PC-9 (cell line): ENCODE data around the gene BRSK2. TPM values are rescaled to one million over a fixed set of nuclear protein-coding genes. Genes with fewer than 3 reads are reported as not detected.

Source experiments
- BruUV-seq: library from RNA; stranded (reverse); fragments of 400-500 nt; replicated peaks from 2 replicates; lab custom pipeline; 2021; lab: Mats Ljungman, UMichigan
- CTCF ChIA-PET: fragments of 300-600 bp; sonication (Branson Sonifier 250); formaldehyde crosslinking; loops from one replicate; lab custom pipeline; 2022; ENCODE audit warnings: antibody characterized with exemption; lab: Charles Lee
- POLR2A ChIA-PET: fragments of 300-600 bp; sonication (Branson Sonifier 250); formaldehyde crosslinking; loops from one replicate; lab custom pipeline; 2022; ENCODE audit warnings: antibody characterized with exemption; ENCODE audit not compliant: unreplicated experiment; lab: Charles Lee
- DNase-seq, 2 experiments: peaks; one replicate each; pipeline versions ENCODE4 v3.0.0 to v3.0.0-alpha.2; 2015 to 2022; ENCODE audit warnings: mixed read lengths in 1 of 2
- H2AFZ ChIP-seq: fragments of 200-600 bp; sonication (generic); 2 replicates; pipeline ENCODE4 v1.8.1; 2017; ENCODE audit warnings: antibody characterized with exemption
- H3F3A ChIP-seq: fragments of 200-600 bp; sonication (generic); 2 replicates; pipeline ENCODE4 v1.8.1; 2017; ENCODE audit warnings: antibody characterized with exemption, mild to moderate bottlenecking, low read depth; ENCODE audit not compliant: insufficient read depth
- H3K27ac ChIP-seq: fragments of 200-600 bp; sonication (generic); 2 replicates; pipeline ENCODE4 v1.6.1; 2016; ENCODE audit warnings: mixed run types
- H3K27me3 ChIP-seq: fragments of 200-600 bp; sonication (generic); 2 replicates; pipeline ENCODE4 v1.6.1; 2016; ENCODE audit warnings: low read depth, mixed run types; ENCODE audit not compliant: insufficient read depth
- H3K36me3 ChIP-seq: fragments of 200-600 bp; sonication (generic); 2 replicates; pipeline ENCODE4 v1.6.1; 2016; ENCODE audit warnings: low read depth, mixed run types
- H3K4me1 ChIP-seq: fragments of 200-600 bp; sonication (generic); replicated peaks from 2 replicates; pipeline ENCODE4 v1.6.1; 2016; ENCODE audit warnings: mixed run types; ENCODE audit not compliant: insufficient read depth
- H3K4me2 ChIP-seq: fragments of 200-600 bp; sonication (generic); 2 replicates; pipeline ENCODE4 v1.6.1; 2017; ENCODE audit warnings: mixed run types
- H3K4me3 ChIP-seq: fragments of 200-600 bp; sonication (generic); 2 replicates; pipeline ENCODE4 v1.6.1; 2016; ENCODE audit warnings: mixed run types
- H3K79me2 ChIP-seq: fragments of 200-600 bp; sonication (generic); 2 replicates; pipeline ENCODE4 v1.6.1; 2017; ENCODE audit warnings: low read depth, mixed run types
- H3K9me2 ChIP-seq: fragments of 200-600 bp; sonication (generic); 2 replicates; pipeline ENCODE4 v1.8.1; 2017; ENCODE audit warnings: mild to moderate bottlenecking; ENCODE audit not compliant: insufficient read depth
- H3K9me3 ChIP-seq: fragments of 200-600 bp; sonication (generic); 2 replicates; pipeline ENCODE4 v1.8.1; 2016; ENCODE audit warnings: low read depth; ENCODE audit not compliant: insufficient read depth
- H4K20me1 ChIP-seq: fragments of 200-600 bp; sonication (generic); 2 replicates; pipeline ENCODE4 v1.8.1; 2017; ENCODE audit not compliant: insufficient read depth
- EZH2 ChIP-seq: fragments of 200-600 bp; sonication (generic); IDR thresholded peaks from 2 replicates; pipeline ENCODE4 v1.8.0; 2017; ENCODE audit warnings: antibody characterized with exemption, low read depth
- intact Hi-C: fragments of 100-400 bp; cut with micrococcal nuclease; formaldehyde crosslinking; loops from one replicate; pipeline ENCODE4 v1.10.0; 2022; ENCODE audit not compliant: unreplicated experiment
- total RNA-seq: library from RNA; stranded (reverse); gene quantifications from 2 replicates; pipeline ENCODE4 v1.2.3, GENCODE V29; 2021
- TF ChIP-seq, protein P1 (sequence below): fragments of 200-600 bp; sonication (generic); conservative IDR thresholded peaks from 2 replicates; pipeline ENCODE4 v1.6.1; 2017; ENCODE audit warnings: mixed run types, antibody characterized with exemption, mild to moderate bottlenecking, moderate library complexity

Gene BRSK2
- total RNA-seq, 1 experiment from 2014 or later = 2.9 TPM

DNA sequence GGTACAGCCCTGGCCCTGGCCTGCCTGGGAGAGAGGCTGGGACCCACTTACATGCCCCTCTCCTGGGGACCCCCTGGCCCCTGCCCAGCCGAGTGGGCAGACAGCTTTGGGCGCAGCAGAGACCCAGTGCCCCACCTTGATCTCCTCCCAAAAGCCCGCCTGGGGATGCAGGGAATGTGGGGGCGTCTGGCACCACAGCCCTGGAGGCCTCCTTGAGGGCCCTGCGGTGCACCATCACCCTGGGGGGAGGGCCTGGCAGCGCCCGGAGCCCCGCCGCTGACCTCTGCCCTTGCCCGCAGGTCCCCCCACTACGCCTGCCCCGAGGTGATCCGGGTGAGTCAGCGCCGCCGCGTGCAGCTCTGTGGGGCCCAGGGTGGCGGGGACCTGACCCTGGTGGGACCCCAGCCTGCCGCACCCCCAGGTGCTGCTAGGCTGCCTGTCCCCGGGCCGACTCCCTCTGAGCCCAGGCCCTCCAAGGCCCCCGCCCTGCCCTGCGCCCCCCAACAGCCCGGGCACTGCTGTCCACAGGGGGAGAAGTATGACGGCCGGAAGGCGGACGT, 53.2 kb downstream of the BRSK2 start:
- CTCF ChIA-PET = no interaction called here
- Histone ChIP-seq H3K79me2 (no peaks in the 10 kb centered on the region), H3K4me1 (no peaks in the 10 kb centered on the region), H3K4me3 (no peak overlapping the region), H3F3A (no peaks in the 10 kb centered on the region), H3K4me2 (no peak overlapping the region), H4K20me1 (no peaks in the 10 kb centered on the region), H3K27ac (no peak overlapping the region), H3K36me3 (no peaks in the 10 kb centered on the region), H3K9me2 (no peaks in the 10 kb centered on the region), H3K9me3 (no peaks in the 10 kb centered on the region), H2AFZ (no peak overlapping the region), H3K27me3 (no peaks in the 10 kb centered on the region)
- no peak for DNase-seq
- BruUV-seq = no TSS peak
- POLR2A ChIA-PET = no interaction called here
- no peak for TF ChIP-seq EZH2
- intact Hi-C loops = no loop called here

DNA sequence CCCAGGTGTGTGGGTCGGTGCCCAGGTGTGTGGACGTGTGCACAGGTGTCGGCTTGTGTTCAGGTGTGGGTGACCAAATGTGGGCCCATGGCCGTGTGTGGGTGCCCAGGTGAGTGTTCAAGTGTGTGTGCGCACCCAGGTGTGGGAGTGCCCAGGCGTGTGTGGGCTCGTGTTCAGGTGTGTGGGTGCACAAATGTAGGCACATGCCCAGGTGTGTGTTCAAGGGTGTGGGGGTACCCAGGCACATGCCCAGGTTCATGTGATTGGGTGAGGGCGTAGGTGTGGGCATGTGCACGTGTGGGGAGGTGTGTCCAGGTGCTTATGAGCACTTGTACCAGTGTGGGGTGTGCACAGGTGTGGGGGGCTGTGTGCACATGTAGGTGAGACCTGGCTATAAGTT, 54.0 kb downstream of the BRSK2 start:
- no TSS peak for BruUV-seq
- H3K79me2 ChIP-seq = no peaks in the 10 kb centered on the region
- POLR2A ChIA-PET = no interaction called here
- H3K9me2 ChIP-seq = no peaks in the 10 kb centered on the region
- no peak overlapping the region for H3K4me3 ChIP-seq
- intact Hi-C loops = no loop called here
- H3K4me2 ChIP-seq = no peak overlapping the region
- no peak overlapping the region for H3K27ac ChIP-seq
- no peak overlapping the region for H2AFZ ChIP-seq
- H3K9me3 ChIP-seq = no peaks in the 10 kb centered on the region
- H3K36me3 ChIP-seq = no peaks in the 10 kb centered on the region
- no peak for TF ChIP-seq EZH2
- TF ChIP-seq, protein P1, sequence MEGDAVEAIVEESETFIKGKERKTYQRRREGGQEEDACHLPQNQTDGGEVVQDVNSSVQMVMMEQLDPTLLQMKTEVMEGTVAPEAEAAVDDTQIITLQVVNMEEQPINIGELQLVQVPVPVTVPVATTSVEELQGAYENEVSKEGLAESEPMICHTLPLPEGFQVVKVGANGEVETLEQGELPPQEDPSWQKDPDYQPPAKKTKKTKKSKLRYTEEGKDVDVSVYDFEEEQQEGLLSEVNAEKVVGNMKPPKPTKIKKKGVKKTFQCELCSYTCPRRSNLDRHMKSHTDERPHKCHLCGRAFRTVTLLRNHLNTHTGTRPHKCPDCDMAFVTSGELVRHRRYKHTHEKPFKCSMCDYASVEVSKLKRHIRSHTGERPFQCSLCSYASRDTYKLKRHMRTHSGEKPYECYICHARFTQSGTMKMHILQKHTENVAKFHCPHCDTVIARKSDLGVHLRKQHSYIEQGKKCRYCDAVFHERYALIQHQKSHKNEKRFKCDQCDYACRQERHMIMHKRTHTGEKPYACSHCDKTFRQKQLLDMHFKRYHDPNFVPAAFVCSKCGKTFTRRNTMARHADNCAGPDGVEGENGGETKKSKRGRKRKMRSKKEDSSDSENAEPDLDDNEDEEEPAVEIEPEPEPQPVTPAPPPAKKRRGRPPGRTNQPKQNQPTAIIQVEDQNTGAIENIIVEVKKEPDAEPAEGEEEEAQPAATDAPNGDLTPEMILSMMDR = no peak
- no peaks in the 10 kb centered on the region for H4K20me1 ChIP-seq
- no peak for DNase-seq
- H3K4me1 ChIP-seq = no peaks in the 10 kb centered on the region
- CTCF ChIA-PET = no interaction called here
- no peaks in the 10 kb centered on the region for H3K27me3 ChIP-seq
- H3F3A ChIP-seq = no peaks in the 10 kb centered on the region

DNA sequence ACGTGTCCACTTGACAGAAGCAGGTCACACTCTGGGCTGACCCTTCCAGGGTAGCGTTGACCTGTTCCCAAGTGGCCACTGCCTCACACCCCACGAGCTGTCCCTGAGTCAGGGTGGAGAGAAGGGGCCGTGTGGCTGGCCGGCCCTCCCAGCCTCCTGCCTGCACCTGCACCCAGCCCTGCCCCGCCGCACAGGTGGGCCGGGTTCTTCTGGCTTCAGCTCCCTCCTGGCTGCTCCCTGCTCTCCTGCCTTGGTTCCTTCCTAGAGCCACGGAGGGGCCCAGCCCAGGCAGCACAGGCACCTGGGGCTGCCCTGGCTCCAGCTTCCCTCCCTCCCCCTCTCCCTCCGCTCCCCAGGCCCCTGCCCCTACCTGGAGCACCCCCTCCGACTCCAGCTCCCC, 54.6 kb downstream of the BRSK2 start:
- Histone ChIP-seq H3F3A (no peaks in the 10 kb centered on the region), H3K4me1 (no peaks in the 10 kb centered on the region), H3K4me3 (no peak overlapping the region), H3K9me3 (no peaks in the 10 kb centered on the region), H3K79me2 (no peaks in the 10 kb centered on the region), H3K4me2 (no peak overlapping the region), H4K20me1 (no peaks in the 10 kb centered on the region), H3K9me2 (no peaks in the 10 kb centered on the region), H3K36me3 (no peaks in the 10 kb centered on the region), H2AFZ (no peak overlapping the region), H3K27me3 (no peaks in the 10 kb centered on the region), H3K27ac (no peak overlapping the region)
- no TSS peak for BruUV-seq
- TF ChIP-seq, protein P1 = no peak
- TF ChIP-seq EZH2 = no peak
- DNase-seq = no peak
- CTCF ChIA-PET = interaction anchor here (0.6 kb wide), 1 partner anchor 72 kb away, joined by 3 read pairs; no protein-coding TSS in a partner anchor
- POLR2A ChIA-PET = no interaction called here
- intact Hi-C loops = no loop called here
